GM21367 (cell line): ENCODE measurements around the gene CLASP1.

ENCODE experiments used
- ATAC-seq: cut with Tn5 transposase; IDR thresholded peaks from one replicate; pipeline ENCODE4 v1.9.1; 2021; ENCODE audit not compliant: unreplicated experiment

CLASP1 gene

GRCh38 chr2:121550669-121551068 lies 98.6 kb downstream of the CLASP1 start:
- ATAC-seq = no peak

- no peak for ATAC-seq
Observed at GRCh38 chr2:121547646-121548045, 101.6 kb downstream of the CLASP1 start.

- ATAC-seq = no peak
Observed at GRCh38 chr2:121545913-121546312, 103.3 kb downstream of the CLASP1 start.

- no peak for ATAC-seq
Observed at GRCh38 chr2:121545257-121545656, 104.0 kb downstream of the CLASP1 start.

- ATAC-seq = no peak
Observed at GRCh38 chr2:121541495-121541894, 107.8 kb downstream of the CLASP1 start.

- no peak for ATAC-seq
Observed at GRCh38 chr2:121539750-121540469, 109.4 kb downstream of the CLASP1 start.

- no peak for ATAC-seq
Observed at GRCh38 chr2:121536850-121537557, 112.3 kb downstream of the CLASP1 start.

GRCh38 chr2:121536347-121536746 lies 112.9 kb downstream of the CLASP1 start:
- no peak for ATAC-seq

GRCh38 chr2:121534007-121534406 lies 115.3 kb downstream of the CLASP1 start:
- ATAC-seq = no peak

- no peak for ATAC-seq
Observed at GRCh38 chr2:121532894-121533293, 116.4 kb downstream of the CLASP1 start.

- no peak for ATAC-seq
Observed at GRCh38 chr2:121532347-121532766, 116.9 kb downstream of the CLASP1 start.

GRCh38 chr2:121530212-121530705 lies 119.0 kb downstream of the CLASP1 start:
- peak; percentile 52 for ATAC-seq

GRCh38 chr2:121529439-121530211 lies 119.6 kb downstream of the CLASP1 start:
- no peak for ATAC-seq

GRCh38 chr2:121527009-121527682 lies 122.1 kb downstream of the CLASP1 start:
- no peak for ATAC-seq

GRCh38 chr2:121524685-121525425 lies 124.4 kb downstream of the CLASP1 start:
- ATAC-seq = no peak

- ATAC-seq = no peak
Observed at GRCh38 chr2:121521359-121521758, 127.9 kb downstream of the CLASP1 start.

- no peak for ATAC-seq
Observed at GRCh38 chr2:121520641-121520994, 128.6 kb downstream of the CLASP1 start.

GRCh38 chr2:121519732-121520640 lies 129.3 kb downstream of the CLASP1 start:
- no peak for ATAC-seq

GRCh38 chr2:121519153-121519552 lies 130.1 kb downstream of the CLASP1 start:
- ATAC-seq = no peak
